Gastroesophageal sphincter (tissue), 4 donors: ENCODE measurements around the gene CLSTN2. TPM values are rescaled to one million over a fixed set of nuclear protein-coding genes. Genes with fewer than 3 reads are reported as not detected.

Source experiments
- ATAC-seq: fragments of 150-250 bp; one replicate; pipeline ENCODE4 v1.9.1; 2016; ENCODE audit warnings: mild to moderate bottlenecking, moderate library complexity
- H3K27ac ChIP-seq, 4 donors: fragments of 200-600 bp; sonication (generic) in 3 of 4; 1 replicate in 3 of 4; 2 replicates in 1 of 4; pipeline ENCODE4 v1.5.1; 2016 to 2019
- H3K27me3 ChIP-seq: fragments of 200-600 bp; sonication (generic); one replicate; pipeline ENCODE4 v1.5.1; 2019
- H3K36me3 ChIP-seq, 2 donors: fragments of 200-600 bp; sonication (generic); one replicate each; pipeline ENCODE4 v1.5.1; 2019; ENCODE audit warnings: control low read depth in 1 of 2
- H3K4me1 ChIP-seq, 3 donors: fragments of 200-600 bp; sonication (generic); 1 replicate in 2 of 3; 2 replicates in 1 of 3; pipeline ENCODE4 v1.5.1; 2016 to 2019; ENCODE audit warnings: control low read depth in 2 of 3
- H3K4me3 ChIP-seq, 2 donors: fragments of 200-600 bp; sonication (generic); one replicate each; pipeline ENCODE4 v1.5.1; 2019; ENCODE audit warnings: mild to moderate bottlenecking in 1 of 2, moderate library complexity in 1 of 2
- H3K9me3 ChIP-seq, 3 donors: fragments of 200-600 bp; sonication (generic); one replicate each; pipeline ENCODE4 v1.5.1; 2017 to 2019; ENCODE audit warnings: control low read depth in 2 of 3
- CTCF ChIP-seq, 4 experiments: fragments of 200-600 bp in 2 of 4; fragments of 450-650 bp in 2 of 4; sonication (generic) in 1 of 4; IDR thresholded peaks; one replicate each; pipeline ENCODE4 v1.5.1; 2017 to 2019; ENCODE audit warnings: antibody characterized with exemption in 4 of 4, mild to moderate bottlenecking in 2 of 4, moderate library complexity in 2 of 4
- EP300 ChIP-seq: sonication (generic); formaldehyde crosslinking; IDR thresholded peaks from one replicate; pipeline ENCODE4 v1.6.1; 2017; ENCODE audit warnings: antibody characterized with exemption, mild to moderate bottlenecking
- POLR2A ChIP-seq, 2 donors: fragments of 450-650 bp; IDR thresholded peaks; one replicate each; pipeline ENCODE4 v1.6.1; 2017; ENCODE audit warnings: antibody characterized with exemption in 2 of 2, mild to moderate bottlenecking in 2 of 2, moderate library complexity in 1 of 2
- POLR2AphosphoS5 ChIP-seq: sonication (generic); formaldehyde crosslinking; IDR thresholded peaks from one replicate; pipeline ENCODE4 v1.6.1; 2017; ENCODE audit warnings: antibody characterized with exemption
- WGBS, 2 donors: methylation state at CpG; one replicate each; pipeline ENCODE4 v1.1.5; 2018; ENCODE audit warnings: low coverage in 1 of 2; 5-methylcytosine and 5-hydroxymethylcytosine counted together
- total RNA-seq, 4 donors: library from RNA; depleted of rRNA; stranded (reverse); fragments of >200 nt; gene quantifications; one replicate each; pipeline ENCODE4 v1.1.0, GENCODE V29; 2016

Gene CLSTN2
- total RNA-seq, 4 donors from 2014 or later, result 6.6 to 9.7 (median 7.7) TPM

DNA sequence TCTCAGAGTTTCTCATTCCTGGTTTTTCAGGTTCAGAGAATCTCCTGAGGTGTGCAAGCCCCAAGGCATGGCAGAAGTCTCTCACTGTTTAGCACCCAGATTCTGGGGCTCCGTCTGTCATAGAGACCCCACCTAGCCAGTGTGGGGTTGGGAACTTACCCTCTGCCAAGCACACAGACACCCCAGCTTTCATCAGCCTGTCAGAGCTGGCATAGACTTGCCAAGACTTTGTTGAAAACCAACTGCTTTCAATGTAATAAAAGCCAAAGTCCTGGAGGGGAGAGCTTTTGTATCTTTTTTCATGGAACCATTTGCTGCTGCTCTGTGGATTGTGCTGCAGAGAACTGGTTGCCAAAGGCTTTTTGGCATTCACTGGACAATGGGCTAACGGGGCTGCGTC lies 401.5 kb downstream of the CLSTN2 start:
- Histone ChIP-seq H3K36me3 (no peaks in the 10 kb centered on the region), H3K4me3 (no peak overlapping the region), H3K27me3 (no peaks in the 10 kb centered on the region), H3K4me1 (no peaks in the 10 kb centered on the region), H3K27ac (no peak overlapping the region), H3K9me3 (no peaks in the 10 kb centered on the region)
- 40% methylated on average over 3 of the region's 3 CpGs; no CpG with 5 or more reads in 1 of the 2 donors for WGBS, 2 donors
- TF ChIP-seq POLR2A (IDR thresholded peaks at IDR 0.05) (no peak), CTCF (IDR thresholded peaks at IDR 0.05) (no peak), EP300 (no peak), POLR2AphosphoS5 (no peak)
- ATAC-seq, result no peak

DNA sequence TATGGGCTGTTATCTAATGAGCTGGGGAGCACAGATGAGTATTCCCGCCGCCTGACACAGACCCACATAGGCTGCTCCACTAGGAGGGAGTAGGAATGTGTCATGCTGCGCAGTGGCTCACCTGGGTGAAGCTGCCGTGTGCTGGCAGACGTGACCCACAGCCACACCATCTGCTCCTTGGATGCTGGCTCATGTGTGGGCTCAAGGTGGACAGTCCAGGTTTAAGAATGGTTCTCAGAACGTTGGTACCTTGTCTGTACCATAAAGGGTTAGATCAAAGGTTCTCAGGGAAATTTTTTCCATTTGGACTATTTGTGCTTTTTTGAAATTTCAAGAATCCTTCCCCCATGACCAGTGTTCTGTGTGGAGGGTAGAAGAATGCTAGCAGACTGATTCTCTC lies 403.9 kb downstream of the CLSTN2 start:
- no peak for ATAC-seq
- no peak for TF ChIP-seq POLR2A (IDR thresholded peaks at IDR 0.05)
- no peak for TF ChIP-seq POLR2AphosphoS5

DNA sequence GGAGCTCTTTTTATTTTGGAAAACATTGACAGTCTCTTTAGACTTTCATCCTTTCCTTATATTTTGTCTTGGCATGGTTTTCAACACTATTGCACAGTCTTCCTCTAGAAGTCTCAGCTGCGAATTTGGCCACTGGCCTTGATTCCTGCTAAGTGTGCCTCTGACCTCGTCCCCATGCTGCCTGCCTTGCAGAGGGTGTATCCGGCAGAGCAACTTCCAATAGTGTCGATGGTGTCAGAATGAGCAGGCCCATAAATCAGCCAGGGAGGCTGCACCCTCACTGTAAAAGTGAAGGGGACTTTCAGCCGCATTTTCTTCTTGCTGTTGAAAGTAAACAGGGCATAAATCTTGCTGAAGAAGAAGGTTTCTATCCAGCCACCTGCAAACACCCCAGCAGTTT lies 406.2 kb downstream of the CLSTN2 start:
- Histone ChIP-seq H3K4me3 (no peak overlapping the region), H3K9me3 (peaks cover 0 to 7% (median 0%) of the 10 kb centered on the region in 3 donors), H3K4me1 (no peaks in the 10 kb centered on the region), H3K36me3 (no peaks in the 10 kb centered on the region), H3K27me3 (no peaks in the 10 kb centered on the region), H3K27ac (no peak overlapping the region)
- no peak for ATAC-seq
- WGBS, 2 donors, result 52 to 72% methylated on average over 3 to 5 of the region's 5 CpGs
- TF ChIP-seq EP300 (no peak), CTCF (IDR thresholded peaks at IDR 0.05) (no peak), POLR2AphosphoS5 (no peak), POLR2A (IDR thresholded peaks at IDR 0.05) (no peak)

More for the DNA sequence above, 403.9 kb downstream of the CLSTN2 start:
- WGBS, 2 donors, result 69 to 100% methylated on average over 1 to 2 of the region's 6 CpGs
- Histone ChIP-seq H3K27ac (no peak overlapping the region), H3K27me3 (no peaks in the 10 kb centered on the region), H3K4me3 (no peak overlapping the region), H3K9me3 (peaks cover 0 to 7% (median 0%) of the 10 kb centered on the region in 3 donors), H3K4me1 (no peaks in the 10 kb centered on the region), H3K36me3 (no peaks in the 10 kb centered on the region)

- Histone ChIP-seq H3K9me3 (peaks cover 0 to 7% (median 0%) of the 10 kb centered on the region in 3 donors), H3K27ac (no peak overlapping the region), H3K36me3 (no peaks in the 10 kb centered on the region), H3K4me3 (no peak overlapping the region), H3K4me1 (no peaks in the 10 kb centered on the region), H3K27me3 (no peaks in the 10 kb centered on the region)
- 77 to 95% methylated on average over 3 to 4 of the region's 5 CpGs for WGBS, 2 donors
- no peak for ATAC-seq
- TF ChIP-seq CTCF (IDR thresholded peaks at IDR 0.05) (no peak), POLR2AphosphoS5 (no peak), POLR2A (IDR thresholded peaks at IDR 0.05) (no peak), EP300 (no peak)
Observed at GRCh38 chr3:140341817-140342403, 406.9 kb downstream of the CLSTN2 start.

- H3K27me3 ChIP-seq, result no peaks in the 10 kb centered on the region
- no peak overlapping the region for H3K4me3 ChIP-seq
- H3K9me3 ChIP-seq, result peaks cover 0 to 7% (median 0%) of the 10 kb centered on the region in 3 donors
- no peak for ATAC-seq
- TF ChIP-seq EP300 (no peak), POLR2AphosphoS5 (no peak), POLR2A (IDR thresholded peaks at IDR 0.05) (no peak), CTCF (IDR thresholded peaks at IDR 0.05) (no peak)
- no peaks in the 10 kb centered on the region for H3K36me3 ChIP-seq
- no peaks in the 10 kb centered on the region for H3K4me1 ChIP-seq
- H3K27ac ChIP-seq, result no peak overlapping the region
- WGBS, 2 donors, result 64 to 88% methylated on average over 2 of the region's 2 CpGs
Observed at GRCh38 chr3:140342668-140343067, 407.7 kb downstream of the CLSTN2 start.
